CD4-positive, alpha-beta T cell treated with Interleukin-6 for 4 hours (primary cell): ENCODE results near the gene CWH43.
"Not testable (repeated sequence)": the region's sequence is repeated elsewhere in the genome, so short reads cannot be mapped to it uniquely, and the experiment has no call there.

Experiments used
- DNase-seq: peaks from one replicate; pipeline ENCODE4 v3.0.0-alpha.2; 2020; ENCODE audit warnings: mixed read lengths

CWH43 gene

GRCh38 chr4:48979914-48980579 is 6.0 kb upstream of the CWH43 start:
- DNase-seq: no peak

- DNase-seq: not testable (repeated sequence)
Observed at GRCh38 chr4:48984005-48984404, 2.1 kb upstream of the CWH43 start.

GRCh38 chr4:48985602-48985975 is 486 bp upstream of the CWH43 start:
- no peak for DNase-seq

GRCh38 chr4:48986654-48987164 is 634 bp downstream of the CWH43 start:
- no peak for DNase-seq

GRCh38 chr4:48989461-48990203 is 3.6 kb downstream of the CWH43 start:
- DNase-seq: no peak

GRCh38 chr4:48991357-48991756 is 5.3 kb downstream of the CWH43 start:
- DNase-seq: no peak

- no peak for DNase-seq
Observed at GRCh38 chr4:48997962-48998361, 11.9 kb downstream of the CWH43 start.

- DNase-seq: no peak
Observed at GRCh38 chr4:48998440-48998839, 12.4 kb downstream of the CWH43 start.

GRCh38 chr4:49000806-49001205 is 14.7 kb downstream of the CWH43 start:
- no peak for DNase-seq

- no peak for DNase-seq
Observed at GRCh38 chr4:49002931-49003330, 16.9 kb downstream of the CWH43 start.

- no peak for DNase-seq
Observed at GRCh38 chr4:49018718-49019295, 32.7 kb downstream of the CWH43 start.

GRCh38 chr4:49032440-49033161 is 46.5 kb downstream of the CWH43 start:
- DNase-seq: no peak

- no peak for DNase-seq
Observed at GRCh38 chr4:49036528-49036927, 50.5 kb downstream of the CWH43 start.

- DNase-seq: no peak
Observed at GRCh38 chr4:49044270-49044669, 58.2 kb downstream of the CWH43 start.

GRCh38 chr4:49058306-49058705 is 72.2 kb downstream of the CWH43 start:
- DNase-seq: no peak

GRCh38 chr4:49063670-49064069 is 77.6 kb downstream of the CWH43 start:
- no peak for DNase-seq

- not testable (repeated sequence) for DNase-seq
Observed at GRCh38 chr4:49072196-49072595, 86.1 kb downstream of the CWH43 start.

GRCh38 chr4:49091883-49092282 is 105.8 kb downstream of the CWH43 start:
- not testable (repeated sequence) for DNase-seq

GRCh38 chr4:49092608-49093135 is 106.6 kb downstream of the CWH43 start:
- DNase-seq: not testable (repeated sequence)

- not testable (repeated sequence) for DNase-seq
Observed at GRCh38 chr4:49096215-49096614, 110.1 kb downstream of the CWH43 start.

GRCh38 chr4:49096627-49097026 is 110.6 kb downstream of the CWH43 start:
- not testable (repeated sequence) for DNase-seq

- not testable (repeated sequence) for DNase-seq
Observed at GRCh38 chr4:49097071-49097470, 111.0 kb downstream of the CWH43 start.

- not testable (repeated sequence) for DNase-seq
Observed at GRCh38 chr4:49097505-49097904, 111.4 kb downstream of the CWH43 start.
